Cardiac fibroblast (primary cell): ENCODE results near the gene CYTH1.

ENCODE experiments used
- DNase-seq, 2 donors: peaks; one replicate each; pipeline versions ENCODE4 v3.0.0 to v3.0.0-alpha.2; 2010; ENCODE audit warnings: low read depth in 2 of 2
- H3K4me3 ChIP-seq, 2 donors: replicated peaks in 1 of 2; 1 replicate in 1 of 2; 2 replicates in 1 of 2; pipeline ENCODE4 v1.5.1; 2011; ENCODE audit warnings: low read depth in 2 of 2, low read length in 2 of 2, mild to moderate bottlenecking in 2 of 2, moderate library complexity in 1 of 2
- TF ChIP-seq, protein P1 (sequence below): IDR thresholded peaks from one replicate; pipeline ENCODE4 v1.5.1; 2011; ENCODE audit warnings: low read depth, mild to moderate bottlenecking, low read length, inconsistent platforms

The CYTH1 gene, protein sequence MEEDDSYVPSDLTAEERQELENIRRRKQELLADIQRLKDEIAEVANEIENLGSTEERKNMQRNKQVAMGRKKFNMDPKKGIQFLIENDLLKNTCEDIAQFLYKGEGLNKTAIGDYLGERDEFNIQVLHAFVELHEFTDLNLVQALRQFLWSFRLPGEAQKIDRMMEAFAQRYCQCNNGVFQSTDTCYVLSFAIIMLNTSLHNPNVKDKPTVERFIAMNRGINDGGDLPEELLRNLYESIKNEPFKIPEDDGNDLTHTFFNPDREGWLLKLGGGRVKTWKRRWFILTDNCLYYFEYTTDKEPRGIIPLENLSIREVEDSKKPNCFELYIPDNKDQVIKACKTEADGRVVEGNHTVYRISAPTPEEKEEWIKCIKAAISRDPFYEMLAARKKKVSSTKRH

DNA sequence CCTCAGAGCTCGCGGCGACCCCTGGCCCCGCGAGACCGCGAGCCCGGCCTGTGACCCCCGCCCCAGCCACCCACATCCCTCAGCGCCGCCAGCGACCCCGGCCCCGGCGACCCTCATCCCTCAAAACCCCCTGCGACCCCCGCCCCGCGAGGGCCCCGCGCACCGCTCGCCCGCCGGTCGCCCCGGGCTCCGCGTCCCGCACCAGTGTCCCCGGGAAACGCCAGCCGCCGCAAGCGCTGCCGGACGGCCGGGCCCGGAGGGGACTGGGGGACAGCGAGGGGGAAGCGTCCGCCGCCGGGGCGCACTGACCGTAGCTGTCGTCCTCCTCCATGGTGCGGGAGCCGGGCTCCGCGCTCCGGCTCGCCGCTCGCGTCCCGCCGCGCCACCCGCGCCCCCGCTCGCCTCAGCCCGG, at the start of gene CYTH1:
TSS of gene CYTH1 (minus strand) at position 381 of the 412 bp plus-strand sequence. CDS start at position 331, 50 bp downstream.
- TF ChIP-seq, protein P1, sequence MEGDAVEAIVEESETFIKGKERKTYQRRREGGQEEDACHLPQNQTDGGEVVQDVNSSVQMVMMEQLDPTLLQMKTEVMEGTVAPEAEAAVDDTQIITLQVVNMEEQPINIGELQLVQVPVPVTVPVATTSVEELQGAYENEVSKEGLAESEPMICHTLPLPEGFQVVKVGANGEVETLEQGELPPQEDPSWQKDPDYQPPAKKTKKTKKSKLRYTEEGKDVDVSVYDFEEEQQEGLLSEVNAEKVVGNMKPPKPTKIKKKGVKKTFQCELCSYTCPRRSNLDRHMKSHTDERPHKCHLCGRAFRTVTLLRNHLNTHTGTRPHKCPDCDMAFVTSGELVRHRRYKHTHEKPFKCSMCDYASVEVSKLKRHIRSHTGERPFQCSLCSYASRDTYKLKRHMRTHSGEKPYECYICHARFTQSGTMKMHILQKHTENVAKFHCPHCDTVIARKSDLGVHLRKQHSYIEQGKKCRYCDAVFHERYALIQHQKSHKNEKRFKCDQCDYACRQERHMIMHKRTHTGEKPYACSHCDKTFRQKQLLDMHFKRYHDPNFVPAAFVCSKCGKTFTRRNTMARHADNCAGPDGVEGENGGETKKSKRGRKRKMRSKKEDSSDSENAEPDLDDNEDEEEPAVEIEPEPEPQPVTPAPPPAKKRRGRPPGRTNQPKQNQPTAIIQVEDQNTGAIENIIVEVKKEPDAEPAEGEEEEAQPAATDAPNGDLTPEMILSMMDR = no peak
- DNase-seq = no peak
- peak within 1 kb of the TSS; percentile 71 to 80 for H3K4me3 ChIP-seq

DNA sequence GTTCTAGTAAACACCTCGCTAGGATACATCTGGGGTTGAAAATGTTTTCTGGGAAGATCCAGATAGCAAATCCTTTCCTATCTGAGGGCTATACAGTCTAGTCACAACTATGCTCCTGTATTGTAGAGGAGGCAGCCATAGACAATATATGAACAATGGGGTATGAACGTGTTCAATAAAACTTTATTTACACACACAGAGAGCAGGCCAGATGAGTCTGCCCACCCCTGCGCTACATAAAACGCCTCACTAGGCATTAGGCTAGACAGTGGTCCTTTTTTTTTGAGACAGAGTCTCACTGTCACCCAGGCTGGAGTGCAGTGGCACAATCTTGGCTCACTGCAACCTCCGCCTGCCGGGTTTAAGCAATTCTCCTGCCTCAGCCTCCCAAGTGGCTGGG, 47.4 kb upstream of the CYTH1 start:
- DNase-seq = no peak
- TF ChIP-seq, protein P1 = no peak
- H3K4me3 ChIP-seq = no peak overlapping the region

DNA sequence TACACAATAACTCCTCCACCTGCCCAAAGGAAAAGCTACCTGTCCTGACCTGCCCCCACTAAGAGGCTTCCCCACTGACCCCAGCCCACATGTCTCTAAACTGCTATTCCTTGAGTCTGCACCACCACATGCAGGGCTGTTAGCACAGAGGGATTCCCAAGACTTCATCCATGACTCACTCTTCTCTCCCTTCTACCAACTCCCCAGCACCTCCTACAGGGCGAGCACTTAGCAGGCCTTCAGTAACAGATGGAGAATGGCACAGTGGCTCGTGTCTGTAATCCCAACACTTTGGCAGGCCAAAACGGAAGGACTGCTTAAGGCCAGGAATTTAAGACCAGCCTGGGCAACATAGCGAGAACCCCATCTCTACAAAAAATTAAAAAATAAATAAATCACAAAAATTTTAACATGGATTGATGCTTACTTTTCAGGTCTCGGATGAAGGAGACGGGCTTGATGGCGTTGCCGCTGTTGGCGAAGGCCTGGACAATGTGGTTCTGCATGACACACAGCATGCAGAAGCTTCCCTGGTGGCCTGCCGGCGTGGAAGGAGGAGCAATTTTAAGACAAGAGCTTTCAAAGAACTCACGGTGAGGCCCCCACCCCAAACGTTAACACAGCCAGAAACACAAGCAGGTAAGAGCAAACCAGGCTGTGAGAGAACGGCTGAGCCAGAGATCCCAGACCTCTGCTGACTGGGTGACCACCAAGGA, 46.6 kb upstream of the CYTH1 start:
- TF ChIP-seq, protein P1 = peak; percentile 70
- DNase-seq = peak; percentile 40 to 70
- H3K4me3 ChIP-seq = no peak overlapping the region

DNA sequence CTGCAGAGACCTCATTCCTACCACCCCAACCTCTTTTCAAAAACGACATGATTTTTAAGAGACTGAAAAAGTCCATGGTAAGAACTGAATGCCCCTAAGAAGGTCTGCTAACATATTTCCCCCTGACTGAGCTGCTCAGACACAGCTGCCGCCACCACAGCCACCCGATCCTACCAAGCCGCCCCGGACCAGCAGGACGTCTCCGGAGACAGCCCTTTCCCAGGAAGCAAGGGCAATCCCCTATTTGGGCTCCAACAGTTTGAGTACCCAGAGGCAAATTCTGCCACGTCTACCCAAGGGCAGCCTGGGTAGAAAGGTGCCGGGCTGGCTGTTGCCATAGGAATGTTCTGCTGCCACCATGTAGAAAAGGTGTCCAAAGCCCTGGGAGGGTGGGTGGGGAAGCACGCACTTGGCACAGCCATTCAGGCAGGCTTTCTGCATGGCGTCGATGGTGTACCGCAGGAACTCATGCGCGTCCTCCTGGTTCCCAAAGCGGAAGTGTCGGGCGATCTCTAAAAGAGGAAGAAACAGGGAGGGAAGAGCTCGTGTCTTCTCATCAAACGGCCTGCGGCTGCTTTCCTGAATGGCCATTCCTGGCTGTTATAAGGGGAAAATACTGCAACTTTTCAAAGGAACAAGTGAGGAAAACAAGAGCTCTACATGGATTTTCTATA, 44.9 kb upstream of the CYTH1 start:
- DNase-seq = no peak
- no peak overlapping the region for H3K4me3 ChIP-seq
- TF ChIP-seq, protein P1 = no peak

DNA sequence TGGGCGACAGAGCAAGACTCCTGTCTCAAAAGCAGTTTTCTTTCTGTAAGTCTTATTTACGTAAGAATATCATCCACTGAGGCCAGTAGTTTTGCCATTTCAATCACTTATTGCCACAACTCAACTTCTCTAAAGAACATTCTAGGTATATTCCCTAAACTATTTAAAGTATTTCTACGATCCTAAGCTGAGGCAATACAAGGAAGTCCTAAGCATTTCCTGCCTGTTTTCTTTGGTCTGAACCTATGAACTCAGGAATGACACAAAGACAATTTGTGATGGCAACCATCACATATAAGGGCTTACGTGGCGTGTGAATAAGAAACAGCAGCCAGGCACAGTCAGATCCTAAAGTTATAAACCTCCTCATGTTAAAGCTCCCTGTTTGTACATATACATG, 44.3 kb upstream of the CYTH1 start:
- peak in 1 of 2 donors; percentile 50 for DNase-seq
- TF ChIP-seq, protein P1 = no peak

DNA sequence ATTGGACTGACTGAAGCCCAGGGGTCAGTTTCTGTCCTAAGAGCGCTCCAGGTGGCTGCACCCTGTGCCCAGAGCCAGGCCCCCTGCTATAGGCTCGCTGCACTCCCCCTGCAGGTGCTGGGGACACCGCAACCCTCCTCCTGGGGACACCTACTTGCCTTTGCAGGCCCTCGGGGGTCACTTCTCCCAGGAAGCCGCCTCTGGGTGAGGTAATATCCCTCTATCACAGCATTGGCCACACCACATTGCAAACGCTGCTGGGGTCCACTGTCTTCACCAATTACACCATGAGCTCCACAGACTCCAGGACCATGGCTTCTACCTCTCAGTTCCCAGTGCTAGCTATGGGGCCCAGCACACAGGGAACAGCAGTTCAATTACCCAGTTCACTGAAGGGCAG, 43.6 kb upstream of the CYTH1 start:
- no peak for DNase-seq
- TF ChIP-seq, protein P1 = no peak
- no peak overlapping the region for H3K4me3 ChIP-seq

More for the DNA sequence above, 44.3 kb upstream of the CYTH1 start:
- no peak overlapping the region for H3K4me3 ChIP-seq
